ENCODE measurements around the gene SENP2.
"Not testable (repeated sequence)": the region's sequence is repeated elsewhere in the genome, so short reads cannot be mapped to it uniquely, and the experiment has no call there.

Gene SENP2

GRCh38 chr3:185647880-185648210 is 61.8 kb downstream of the SENP2 start:
- no peak for DNase-seq (ENCODE audit: low spot score)

- DNase-seq (ENCODE audit: low spot score), result no peak
These were observed 62.3 kb downstream of the SENP2 start for GRCh38 chr3:185648396-185648795.

- no peak for DNase-seq (ENCODE audit: low spot score)
These were observed 63.3 kb downstream of the SENP2 start for GRCh38 chr3:185649414-185649813.

GRCh38 chr3:185651971-185652370 is 65.9 kb downstream of the SENP2 start:
- DNase-seq (ENCODE audit: low spot score), result no peak

GRCh38 chr3:185653949-185654757 is 68.1 kb downstream of the SENP2 start:
- no peak for DNase-seq (ENCODE audit: low spot score)

GRCh38 chr3:185654758-185655145 is 68.7 kb downstream of the SENP2 start:
- no peak for DNase-seq (ENCODE audit: low spot score)

- no peak for DNase-seq (ENCODE audit: low spot score)
These were observed 69.6 kb downstream of the SENP2 start for GRCh38 chr3:185655426-185656320.

GRCh38 chr3:185656321-185656840 is 70.3 kb downstream of the SENP2 start:
- no peak for DNase-seq (ENCODE audit: low spot score)

- no peak for DNase-seq (ENCODE audit: low spot score)
These were observed 71.1 kb downstream of the SENP2 start for GRCh38 chr3:185657211-185657610.

- DNase-seq (ENCODE audit: low spot score), result no peak
These were observed 71.8 kb downstream of the SENP2 start for GRCh38 chr3:185657691-185658503.

GRCh38 chr3:185658504-185658912 is 72.4 kb downstream of the SENP2 start:
- no peak for DNase-seq (ENCODE audit: low spot score)

- no peak for DNase-seq (ENCODE audit: low spot score)
These were observed 72.8 kb downstream of the SENP2 start for GRCh38 chr3:185658943-185659342.

GRCh38 chr3:185659942-185660921 is 74.1 kb downstream of the SENP2 start:
- DNase-seq (ENCODE audit: low spot score), result peak; percentile 61

GRCh38 chr3:185661296-185661695 is 75.2 kb downstream of the SENP2 start:
- DNase-seq (ENCODE audit: low spot score), result not testable (repeated sequence)

GRCh38 chr3:185661772-185662171 is 75.7 kb downstream of the SENP2 start:
- DNase-seq (ENCODE audit: low spot score), result no peak

- no peak for DNase-seq (ENCODE audit: low spot score)
These were observed 77.8 kb downstream of the SENP2 start for GRCh38 chr3:185663929-185664328.

GRCh38 chr3:185667574-185667973 is 81.5 kb downstream of the SENP2 start:
- no peak for DNase-seq (ENCODE audit: low spot score)

GRCh38 chr3:185677146-185677829 is 91.2 kb downstream of the SENP2 start:
- peak; percentile 69 for DNase-seq (ENCODE audit: low spot score)

- no peak for DNase-seq (ENCODE audit: low spot score)
These were observed 91.9 kb downstream of the SENP2 start for GRCh38 chr3:185678027-185678426.

GRCh38 chr3:185680231-185680630 is 94.1 kb downstream of the SENP2 start:
- no peak for DNase-seq (ENCODE audit: low spot score)

All from HuH-7.5 (cell line).